Measurements from ENCODE around the gene FAM193B.

FAM193B gene

GRCh38 chr5:177554474-177555111 is at the start of gene FAM193B:
Gene FAM193B (minus strand): TSS chr5:177554563. CDS start chr5:177554458, 105 bp downstream.
- DNase-seq (ENCODE audit: low spot score) = peak; percentile 97
- TF ChIP-seq CTCF (IDR thresholded peaks at IDR 0.05) = no peak
- peak within 1 kb of the TSS; percentile 59 to 92 for H3K27ac ChIP-seq
- peak within 1 kb of the TSS; percentile 99 for H3K4me3 ChIP-seq

- no peak for DNase-seq (ENCODE audit: low spot score)
- Histone ChIP-seq H3K4me3 (no peak overlapping the region), H3K27ac (no peak overlapping the region)
- TF ChIP-seq CTCF (IDR thresholded peaks at IDR 0.05) = no peak
Observed at GRCh38 chr5:177604116-177604521, 49.8 kb upstream of the FAM193B start.

- no peak for TF ChIP-seq CTCF (IDR thresholded peaks at IDR 0.05)
- H3K27ac ChIP-seq = no peak overlapping the region
- peak; percentile 41 for DNase-seq (ENCODE audit: low spot score)
- no peak overlapping the region for H3K4me3 ChIP-seq
Observed at GRCh38 chr5:177603631-177604030, 49.3 kb upstream of the FAM193B start.

GRCh38 chr5:177602458-177602830 is 48.1 kb upstream of the FAM193B start:
- no peak overlapping the region for H3K27ac ChIP-seq
- no peak for TF ChIP-seq CTCF (IDR thresholded peaks at IDR 0.05)
- DNase-seq (ENCODE audit: low spot score) = peak; percentile 24
- no peak overlapping the region for H3K4me3 ChIP-seq

- no peak overlapping the region for H3K4me3 ChIP-seq
- TF ChIP-seq CTCF (IDR thresholded peaks at IDR 0.05) = no peak
- no peak overlapping the region for H3K27ac ChIP-seq
- DNase-seq (ENCODE audit: low spot score) = peak; percentile 71
Observed at GRCh38 chr5:177601577-177602457, 47.5 kb upstream of the FAM193B start.

GRCh38 chr5:177601126-177601525 is 46.8 kb upstream of the FAM193B start:
- peak; percentile 53 for DNase-seq (ENCODE audit: low spot score)
- Histone ChIP-seq H3K27ac (no peak overlapping the region), H3K4me3 (peak overlapping the region; percentile 74)
- no peak for TF ChIP-seq CTCF (IDR thresholded peaks at IDR 0.05)

Data from coronary artery (tissue), 2 donors.